ENCODE data around the gene CDHR2. TPM values are rescaled to one million over a fixed set of nuclear protein-coding genes. Genes with fewer than 3 reads are reported as not detected.

Gene CDHR2
- total and polyA plus RNA-seq, 2 donors (not counting 3 experiments of a cell fraction or from before 2014, with no cell fraction given), result not detected

GRCh38 chr5:176526462-176526861, 22.7 kb upstream of the CDHR2 start:
- H3K79me2 ChIP-seq (ENCODE audit: control insufficient read depth, insufficient read depth, low read length), result no peaks in the 10 kb centered on the region
- H3K4me3 ChIP-seq (replicated peaks in 1 of 3; ENCODE audit: insufficient read depth in 1 of 3, low read depth in 1 of 3, low read length in 3 of 3), result no peak overlapping the region
- no peaks in the 10 kb centered on the region for H3K4me1 ChIP-seq (ENCODE audit: control insufficient read depth, extremely low read depth, insufficient read depth, low read length)
- no peak overlapping the region for H3K9ac ChIP-seq (replicated peaks; ENCODE audit: extremely low read depth, insufficient read depth, low read length)
- no peaks in the 10 kb centered on the region for H3K27me3 ChIP-seq (ENCODE audit: control insufficient read depth in 2 of 2, insufficient read depth in 2 of 2, low read length in 2 of 2)
- intact Hi-C loops (cut with micrococcal nuclease), result no loop called here
- CTCF ChIA-PET, result no interaction called here
- H2AFZ ChIP-seq (ENCODE audit: low read depth, low read length), result no peak overlapping the region
- dilution Hi-C loops (cut with MboI; ENCODE audit: extremely low pct_ligation_motif_present, low sequenced_read_pairs), result no loop called here
- H3K27ac ChIP-seq (ENCODE audit: insufficient read depth, low read depth, low read length), result no peak overlapping the region
- no peak for FAIRE-seq
- no peaks in the 10 kb centered on the region for H3K9me3 ChIP-seq (replicated peaks; ENCODE audit: control insufficient read depth, insufficient read depth, low read length)
- peaks cover 9 to 39% of the 10 kb centered on the region in 2 experiments for H3K36me3 ChIP-seq (ENCODE audit: control insufficient read depth in 2 of 2, extremely low read depth in 1 of 2, insufficient read depth in 2 of 2, low read length in 2 of 2)
- no peaks in the 10 kb centered on the region for H3K9me1 ChIP-seq (replicated peaks; ENCODE audit: control insufficient read depth, extremely low read depth, insufficient read depth, low read length)
- POLR2A ChIA-PET, result no interaction called here
- no TSS peak for BruUV-seq (replicated peaks)
- H3K4me2 ChIP-seq (ENCODE audit: insufficient read depth, low read length), result no peak overlapping the region
- TF ChIP-seq MYC (IDR thresholded peaks at IDR 0.05; ENCODE audit: low read depth, low read length), result no peak
- no peak for TF ChIP-seq EZH2 (IDR thresholded peaks at IDR 0.05; ENCODE audit: borderline replicate concordance, low read depth, low read length, severe bottlenecking)
- no peak for TF ChIP-seq JUN (IDR thresholded peaks at IDR 0.05; ENCODE audit: borderline replicate concordance, insufficient read depth, insufficient read length, low read depth)
- TF ChIP-seq MAX (IDR thresholded peaks at IDR 0.05; ENCODE audit: insufficient read depth, insufficient read length), result no peak
- no peak for TF ChIP-seq CTCF (IDR thresholded peaks at IDR 0.05; ENCODE audit: extremely low read depth in 1 of 2, insufficient read depth in 1 of 2, low read depth in 1 of 2, low read length in 2 of 2)
- no peak for TF ChIP-seq POLR2AphosphoS5 (IDR thresholded peaks at IDR 0.05; ENCODE audit: insufficient read depth, low read depth, low read length)
- no peak for TF ChIP-seq GATA2 (IDR thresholded peaks at IDR 0.05; ENCODE audit: insufficient read depth, insufficient read length, low read depth, low read length)
- no peak for TF ChIP-seq POLR2A (IDR thresholded peaks at IDR 0.05; ENCODE audit: low read depth, low read length)
- no peak for TF ChIP-seq FOS (IDR thresholded peaks at IDR 0.05; ENCODE audit: borderline replicate concordance, insufficient read depth, low read length)
- H4K20me1 ChIP-seq (replicated peaks; ENCODE audit: control insufficient read depth, extremely low read depth, insufficient read depth, low read length), result no peaks in the 10 kb centered on the region
- DNase-seq (ENCODE audit: low read depth, low spot score), result no peak

Data from endothelial cell of umbilical vein (primary cell).